Measurements from ENCODE around the gene MPL.
"Not testable (repeated sequence)": the region's sequence is repeated elsewhere in the genome, so short reads cannot be mapped to it uniquely, and the experiment has no call there.

MPL gene

GRCh38 chr1:43358121-43358745 lies 20.6 kb downstream of the MPL start:
- DNase-seq = peak; percentile 45

GRCh38 chr1:43358746-43359693 lies 21.4 kb downstream of the MPL start, which contains the start of gene CDC20:
TSS of gene CDC20 (plus strand) at chr1:43358981. CDS start at chr1:43359216, 235 bp downstream.
- DNase-seq = peak; percentile 99

- no peak for DNase-seq
Observed at GRCh38 chr1:43359696-43360095, 22.1 kb downstream of the MPL start.

- no peak for DNase-seq
Observed at GRCh38 chr1:43360616-43361015, 23.0 kb downstream of the MPL start.

DNA sequence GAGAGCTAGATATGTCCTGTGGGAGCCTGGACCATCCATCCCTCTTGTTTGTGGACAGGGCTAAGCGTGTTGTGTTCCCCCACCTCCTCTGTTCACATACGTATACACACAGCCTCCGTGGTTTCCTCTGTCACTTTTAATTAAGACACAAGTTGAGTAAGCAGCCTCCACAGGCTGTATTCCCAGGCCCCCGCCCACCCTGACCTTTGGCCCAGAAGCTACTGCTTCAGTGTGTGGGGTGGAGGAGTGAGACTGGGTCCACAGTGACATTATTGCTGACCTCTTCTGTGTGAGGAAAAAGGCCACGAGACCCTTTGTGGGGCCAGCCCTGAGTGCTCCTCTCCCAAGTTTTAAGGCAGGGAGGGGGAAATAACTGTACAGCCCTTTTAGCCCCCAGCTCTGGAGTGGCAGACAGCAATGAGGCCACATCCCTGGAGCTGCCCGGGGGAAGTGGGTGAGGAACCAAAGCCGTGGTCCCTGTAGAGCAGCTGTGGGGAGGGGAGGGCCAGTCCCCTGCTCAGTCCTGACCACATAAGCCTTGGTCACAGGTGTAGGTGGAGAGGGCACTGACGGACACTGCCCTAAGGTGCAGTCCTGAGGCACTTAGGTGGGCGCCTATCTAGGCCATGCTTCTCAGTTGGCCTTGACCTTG lies 25.8 kb downstream of the MPL start:
- DNase-seq = no peak

- DNase-seq = no peak
Observed at GRCh38 chr1:43363935-43364525, 26.4 kb downstream of the MPL start.

DNA sequence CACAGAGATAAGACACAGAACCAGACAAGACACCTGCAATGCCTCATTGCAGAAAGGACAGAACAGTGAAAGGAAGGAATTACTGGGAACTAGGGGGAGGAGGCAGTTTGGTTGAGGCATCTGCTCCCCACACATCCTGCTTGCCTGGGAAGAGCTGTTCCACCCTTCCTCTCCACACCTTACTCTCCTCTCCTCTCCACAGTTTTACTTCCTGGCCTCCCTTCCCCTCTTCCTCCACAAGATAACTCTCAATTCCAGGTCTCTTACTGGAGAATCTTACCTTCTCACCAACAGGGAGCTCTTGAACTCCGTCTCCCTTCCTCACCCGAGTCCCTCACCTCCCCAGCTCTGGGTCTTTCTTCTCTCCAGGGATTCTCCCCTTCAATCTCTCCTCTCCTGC lies 28.1 kb downstream of the MPL start:
- no peak for DNase-seq

DNA sequence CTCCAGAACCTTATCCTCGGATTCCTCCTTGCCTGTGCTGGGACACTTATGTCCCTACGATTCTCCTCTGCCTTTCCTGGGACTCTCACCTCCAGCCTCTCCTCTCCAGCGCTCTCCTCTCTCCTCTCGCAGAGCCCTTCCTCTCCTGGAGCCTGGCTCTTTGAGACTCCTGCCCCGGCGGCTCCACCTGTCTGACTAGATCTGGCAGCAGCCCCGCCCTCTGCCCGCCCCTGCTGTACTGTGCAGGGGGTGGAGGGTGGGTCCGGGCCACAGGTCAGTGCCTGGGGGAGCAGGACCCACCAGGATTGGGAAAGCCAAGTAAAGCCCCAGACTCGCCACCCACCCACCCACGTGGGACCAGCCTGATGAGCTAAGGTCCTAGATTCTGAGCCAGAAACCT lies 28.6 kb downstream of the MPL start:
- no peak for DNase-seq

- DNase-seq = no peak
Observed at GRCh38 chr1:43366601-43367025, 29.0 kb downstream of the MPL start.

- DNase-seq = no peak
Observed at GRCh38 chr1:43367026-43367903, 29.6 kb downstream of the MPL start.

- peak; percentile 84 for DNase-seq
Observed at GRCh38 chr1:43367904-43368645, 30.5 kb downstream of the MPL start, which contains the start of gene ELOVL1. TSS of gene ELOVL1 (minus strand) at chr1:43368011. CDS start at chr1:43365609, 2,402 bp downstream.

- DNase-seq = no peak
Observed at GRCh38 chr1:43368646-43369020, 31.0 kb downstream of the MPL start.

GRCh38 chr1:43369779-43370178 lies 32.2 kb downstream of the MPL start:
- DNase-seq = not testable (repeated sequence)

DNA sequence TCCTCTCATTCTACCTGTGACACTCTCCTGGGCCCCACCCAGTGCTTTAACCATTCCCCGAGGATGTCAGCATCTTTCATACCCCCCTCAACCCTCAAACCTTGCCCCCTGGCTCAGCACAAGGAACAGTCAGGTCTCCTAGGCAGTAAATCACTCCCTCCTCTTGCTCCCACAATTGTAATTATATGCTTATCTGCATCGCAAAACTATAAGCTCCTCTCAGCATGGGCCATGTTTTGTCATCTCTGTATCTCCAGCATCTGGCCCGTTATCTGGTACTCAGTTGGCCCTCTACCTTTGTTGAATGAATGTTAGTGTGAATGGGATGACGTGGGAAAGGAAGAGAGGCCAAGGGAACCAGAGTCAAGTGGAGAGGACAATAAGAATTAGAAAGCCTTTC lies 32.9 kb downstream of the MPL start:
- no peak for DNase-seq

- DNase-seq = no peak
Observed at GRCh38 chr1:43372172-43372571, 34.6 kb downstream of the MPL start.

GRCh38 chr1:43373066-43373940 lies 35.7 kb downstream of the MPL start:
- no peak for DNase-seq

DNA sequence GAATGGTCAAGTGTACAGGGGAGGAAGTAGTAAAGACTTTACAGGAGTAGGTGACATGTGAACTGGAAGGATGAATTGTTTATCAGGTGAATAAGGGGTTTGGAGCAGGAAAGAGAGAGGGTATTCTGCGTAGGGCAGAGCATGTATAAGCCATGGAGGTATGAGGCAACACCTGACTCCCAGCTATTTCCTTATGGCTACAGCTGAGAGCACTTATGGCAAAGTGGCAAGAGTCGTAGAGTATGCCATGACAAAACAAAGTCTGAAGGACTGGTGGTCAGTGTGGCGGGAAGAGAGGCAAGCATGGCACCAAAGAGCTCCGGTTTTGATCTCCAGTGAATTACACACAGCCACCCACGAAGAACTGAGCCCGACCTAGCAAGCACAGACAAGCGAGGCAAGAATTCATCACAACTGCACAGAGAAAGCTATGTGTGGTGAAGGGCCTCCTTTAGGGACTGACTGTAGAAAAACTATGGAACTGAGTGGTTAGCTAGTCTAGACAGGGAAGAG lies 39.2 kb downstream of the MPL start:
- no peak for DNase-seq

- no peak for DNase-seq
Observed at GRCh38 chr1:43377831-43378230, 40.2 kb downstream of the MPL start.

DNA sequence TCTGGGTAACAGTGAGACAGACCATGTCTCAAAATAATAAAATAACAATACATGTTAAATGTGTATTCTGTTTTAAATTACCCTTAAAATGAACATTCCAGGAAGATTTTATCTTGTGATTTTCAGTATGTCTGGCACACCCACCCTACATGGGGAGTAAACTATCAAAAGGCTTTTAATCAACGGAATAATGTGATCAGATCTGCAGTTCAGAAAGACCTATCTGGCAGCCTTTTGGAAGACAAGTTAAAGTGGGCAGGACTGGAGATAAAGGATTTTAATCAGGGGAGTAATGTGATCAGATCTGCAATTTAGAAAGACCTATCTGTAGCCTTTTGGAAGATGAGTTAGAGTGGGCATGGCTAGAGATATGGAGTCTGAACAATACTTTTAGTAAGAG lies 41.9 kb downstream of the MPL start:
- DNase-seq = no peak

GRCh38 chr1:43381612-43382011 lies 44.0 kb downstream of the MPL start:
- DNase-seq = no peak

Data from NCI-H2171 (cell line).